Endothelial cell of umbilical vein (primary cell): Measurements from ENCODE around the gene GRM4. TPM values are rescaled to one million over a fixed set of nuclear protein-coding genes. Genes with fewer than 3 reads are reported as not detected.

Source experiments
- BruUV-seq: library from RNA; stranded (reverse); fragments of 400-500 nt; replicated peaks from 2 replicates; lab custom pipeline; 2021; lab: Mats Ljungman, UMichigan
- CTCF ChIA-PET: fragments of 300-600, 350-600 bp; sonication (Branson Sonifier 250); formaldehyde crosslinking; loops from one replicate; lab custom pipeline; 2021; ENCODE audit warnings: antibody characterized with exemption, inconsistent platforms; lab: Charles Lee
- POLR2A ChIA-PET: fragments of 300-600, 350-600 bp; sonication (Branson Sonifier 250); formaldehyde crosslinking; loops from one replicate; lab custom pipeline; 2021; ENCODE audit warnings: antibody characterized with exemption, inconsistent platforms; lab: Charles Lee
- DNase-seq: peaks from one replicate; pipeline ENCODE4 v3.0.0-alpha.2; 2011; ENCODE audit warnings: low read depth, low spot score
- FAIRE-seq: peaks from 2 replicates; lab custom pipeline; 2011; peaks lifted over from hg19 to GRCh38; lab: Jason Lieb, UNC
- H2AFZ ChIP-seq: 2 replicates; pipeline ENCODE4 v1.6.0; 2012; ENCODE audit warnings: low read depth, low read length, control low read depth, inconsistent platforms
- H3K27ac ChIP-seq: 2 replicates; pipeline ENCODE4 v1.5.1; 2011; ENCODE audit warnings: low read depth, mild to moderate bottlenecking, control low read depth, low read length, moderate library complexity; ENCODE audit not compliant: insufficient read depth
- H3K27me3 ChIP-seq, 2 experiments: 2 replicates each; pipeline versions ENCODE4 v1.6.0 to v1.6.1; 2011; ENCODE audit warnings: low read length in 2 of 2, mixed read lengths in 1 of 2; ENCODE audit not compliant: control insufficient read depth in 2 of 2, insufficient read depth in 2 of 2
- H3K36me3 ChIP-seq, 2 experiments: 2 replicates in 1 of 2; 3 replicates in 1 of 2; pipeline ENCODE4 v1.5.1; 2011; ENCODE audit warnings: low read length in 2 of 2, mild to moderate bottlenecking in 1 of 2, moderate library complexity in 1 of 2; ENCODE audit not compliant: control insufficient read depth in 2 of 2, insufficient read depth in 2 of 2; ENCODE audit errors: extremely low read depth in 1 of 2
- H3K4me1 ChIP-seq: 3 replicates; pipeline ENCODE4 v1.5.1; 2011; ENCODE audit warnings: mild to moderate bottlenecking, low read length; ENCODE audit not compliant: control insufficient read depth, insufficient read depth; ENCODE audit errors: extremely low read depth
- H3K4me2 ChIP-seq: 2 replicates; pipeline ENCODE4 v1.6.1; 2011; ENCODE audit warnings: low read length, control low read depth, mixed read lengths; ENCODE audit not compliant: insufficient read depth
- H3K4me3 ChIP-seq, 3 experiments: fragments of 200-600 bp in 1 of 3; sonication (generic), shearing (Covaris generic) in 1 of 3; replicated peaks in 1 of 3; 2 replicates each; pipeline ENCODE4 v1.5.1; 2011 to 2016; ENCODE audit warnings: control low read depth in 3 of 3, low read length in 3 of 3, mild to moderate bottlenecking in 2 of 3, inconsistent platforms in 1 of 3, low read depth in 1 of 3, moderate library complexity in 1 of 3; ENCODE audit not compliant: insufficient read depth in 1 of 3
- H3K79me2 ChIP-seq: 2 replicates; pipeline ENCODE4 v1.6.0; 2012; ENCODE audit warnings: low read length, inconsistent platforms; ENCODE audit not compliant: control insufficient read depth, insufficient read depth
- H3K9ac ChIP-seq: replicated peaks from 2 replicates; pipeline ENCODE3; 2011; ENCODE audit warnings: low read length, control low read depth; ENCODE audit not compliant: insufficient read depth; ENCODE audit errors: extremely low read depth
- H3K9me1 ChIP-seq: replicated peaks from 3 replicates; pipeline ENCODE4 v1.6.0; 2011; ENCODE audit warnings: mild to moderate bottlenecking, low read length; ENCODE audit not compliant: control insufficient read depth, insufficient read depth; ENCODE audit errors: extremely low read depth
- H3K9me3 ChIP-seq: replicated peaks from 2 replicates; pipeline ENCODE4 v1.5.1; 2012; ENCODE audit warnings: low read length, inconsistent platforms; ENCODE audit not compliant: control insufficient read depth, insufficient read depth
- H4K20me1 ChIP-seq: replicated peaks from 2 replicates; pipeline ENCODE3; 2011; ENCODE audit warnings: mild to moderate bottlenecking, low read length; ENCODE audit not compliant: control insufficient read depth, insufficient read depth; ENCODE audit errors: extremely low read depth
- EZH2 ChIP-seq: IDR thresholded peaks from 2 replicates; pipeline ENCODE4 v1.6.1; 2012; ENCODE audit warnings: borderline replicate concordance, low read depth, mild to moderate bottlenecking, moderate library complexity, low read length, inconsistent platforms; ENCODE audit not compliant: severe bottlenecking
- FOS ChIP-seq: IDR thresholded peaks from 2 replicates; pipeline ENCODE4 v1.6.1; 2011; ENCODE audit warnings: mild to moderate bottlenecking, low read length, moderate library complexity, borderline replicate concordance; ENCODE audit not compliant: insufficient read depth
- GATA2 ChIP-seq: IDR thresholded peaks from 2 replicates; pipeline ENCODE4 v1.7.0; 2011; ENCODE audit warnings: low read depth, mild to moderate bottlenecking, moderate library complexity, mixed read lengths, low read length; ENCODE audit not compliant: insufficient read length, insufficient read depth
- JUN ChIP-seq: IDR thresholded peaks from 2 replicates; pipeline ENCODE4 v1.6.1; 2011; ENCODE audit warnings: borderline replicate concordance, low read depth; ENCODE audit not compliant: insufficient read length, insufficient read depth
- MYC ChIP-seq: IDR thresholded peaks from one replicate; pipeline ENCODE4 v1.6.1; 2011; ENCODE audit warnings: mild to moderate bottlenecking, low read depth, low read length
- POLR2A ChIP-seq: IDR thresholded peaks from 2 replicates; pipeline ENCODE4 v1.6.1; 2012; ENCODE audit warnings: low read depth, mild to moderate bottlenecking, control low read depth, low read length
- POLR2AphosphoS5 ChIP-seq: IDR thresholded peaks from 2 replicates; pipeline ENCODE4 v1.6.1; 2012; ENCODE audit warnings: low read depth, mild to moderate bottlenecking, control low read depth, low read length, moderate library complexity; ENCODE audit not compliant: insufficient read depth
- dilution Hi-C: fragments of 300-500 bp; cut with MboI; formaldehyde crosslinking; loops from one replicate; pipeline ENCODE4 v1.15.0; 2019; ENCODE audit warnings: low sequenced_read_pairs; ENCODE audit not compliant: extremely low pct_ligation_motif_present
- intact Hi-C: fragments of 100-400 bp; cut with micrococcal nuclease; formaldehyde crosslinking; loops from one replicate; pipeline ENCODE4 v1.10.0; 2022
- polyA plus RNA-seq, 4 experiments: library from polyadenylated mRNA; depleted of rRNA in 3 of 4; stranded (reverse) in 3 of 4; unstranded in 1 of 4; fragments of >200 nt; gene quantifications; 2 replicates each; pipeline versions ENCODE4 v1.2.1 to v1.2.3, GENCODE V29; 2011 to 2012; ENCODE audit warnings: missing spikeins in 1 of 4
- total RNA-seq: library from RNA; stranded (reverse); gene quantifications from 2 replicates; pipeline ENCODE4 v1.2.3, GENCODE V29; 2021
- TF ChIP-seq, protein P1 (sequence below): IDR thresholded peaks from 2 replicates; pipeline ENCODE4 v1.6.1; 2011; ENCODE audit not compliant: insufficient read depth, insufficient read length
- TF ChIP-seq, protein P2 (sequence below), 2 donors: IDR thresholded peaks; 1 replicate in 1 of 2; 2 replicates in 1 of 2; pipeline ENCODE4 v1.5.1; 2011; ENCODE audit warnings: low read length in 2 of 2, mild to moderate bottlenecking in 2 of 2, moderate library complexity in 2 of 2, control low read depth in 1 of 2, inconsistent platforms in 1 of 2, low read depth in 1 of 2; ENCODE audit not compliant: insufficient read depth in 1 of 2; ENCODE audit errors: extremely low read depth in 1 of 2

GRM4 gene
- total and polyA plus RNA-seq, 2 donors (not counting 3 experiments of a cell fraction or from before 2014, with no cell fraction given) = 0.03 TPM; not detected in 1

DNA sequence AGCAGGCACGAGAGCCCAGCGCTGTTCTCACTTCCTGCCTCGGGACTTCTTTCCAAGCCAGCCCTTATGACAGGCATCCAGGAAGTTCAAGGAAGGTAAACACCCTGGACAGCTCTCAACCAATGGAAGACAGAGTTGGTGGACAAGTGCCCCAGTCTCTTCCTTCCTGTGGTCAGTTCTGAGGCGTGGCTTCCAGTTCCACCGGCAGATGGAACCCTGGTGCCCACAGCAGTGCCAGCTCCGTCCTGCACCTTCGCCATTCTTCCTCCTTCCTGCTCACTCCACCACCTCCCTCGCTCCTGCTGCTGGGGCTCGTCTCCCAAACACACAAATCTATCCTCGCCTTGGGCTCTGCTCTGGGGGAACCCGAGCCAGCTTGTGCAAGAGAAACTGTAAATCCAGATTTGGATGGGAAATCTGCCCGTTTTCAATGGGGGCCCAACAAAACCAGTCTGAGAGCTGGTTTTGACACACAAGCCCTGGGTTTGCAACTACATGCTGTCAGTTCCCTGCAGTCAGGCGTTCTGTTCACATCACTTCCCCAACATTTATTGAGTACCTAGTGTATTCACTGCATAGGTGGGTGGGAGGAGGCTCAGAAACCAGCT is 162.7 kb downstream of the GRM4 start:
- TF ChIP-seq JUN = no peak
- no peak for TF ChIP-seq MYC
- no peak for TF ChIP-seq POLR2AphosphoS5
- no peak for TF ChIP-seq POLR2A
- no peak for TF ChIP-seq FOS
- TF ChIP-seq, protein P1, sequence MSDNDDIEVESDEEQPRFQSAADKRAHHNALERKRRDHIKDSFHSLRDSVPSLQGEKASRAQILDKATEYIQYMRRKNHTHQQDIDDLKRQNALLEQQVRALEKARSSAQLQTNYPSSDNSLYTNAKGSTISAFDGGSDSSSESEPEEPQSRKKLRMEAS = no peak
- no peak for TF ChIP-seq EZH2
- TF ChIP-seq GATA2 = no peak
- TF ChIP-seq, protein P2, sequence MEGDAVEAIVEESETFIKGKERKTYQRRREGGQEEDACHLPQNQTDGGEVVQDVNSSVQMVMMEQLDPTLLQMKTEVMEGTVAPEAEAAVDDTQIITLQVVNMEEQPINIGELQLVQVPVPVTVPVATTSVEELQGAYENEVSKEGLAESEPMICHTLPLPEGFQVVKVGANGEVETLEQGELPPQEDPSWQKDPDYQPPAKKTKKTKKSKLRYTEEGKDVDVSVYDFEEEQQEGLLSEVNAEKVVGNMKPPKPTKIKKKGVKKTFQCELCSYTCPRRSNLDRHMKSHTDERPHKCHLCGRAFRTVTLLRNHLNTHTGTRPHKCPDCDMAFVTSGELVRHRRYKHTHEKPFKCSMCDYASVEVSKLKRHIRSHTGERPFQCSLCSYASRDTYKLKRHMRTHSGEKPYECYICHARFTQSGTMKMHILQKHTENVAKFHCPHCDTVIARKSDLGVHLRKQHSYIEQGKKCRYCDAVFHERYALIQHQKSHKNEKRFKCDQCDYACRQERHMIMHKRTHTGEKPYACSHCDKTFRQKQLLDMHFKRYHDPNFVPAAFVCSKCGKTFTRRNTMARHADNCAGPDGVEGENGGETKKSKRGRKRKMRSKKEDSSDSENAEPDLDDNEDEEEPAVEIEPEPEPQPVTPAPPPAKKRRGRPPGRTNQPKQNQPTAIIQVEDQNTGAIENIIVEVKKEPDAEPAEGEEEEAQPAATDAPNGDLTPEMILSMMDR (IDR thresholded peaks at IDR 0.05; ENCODE audit: extremely low read depth in 1 of 2, insufficient read depth in 1 of 2, low read depth in 1 of 2, low read length in 2 of 2) = no peak
- no peaks in the 10 kb centered on the region for H3K9me3 ChIP-seq
- no peak for FAIRE-seq
- H3K9me1 ChIP-seq = no peaks in the 10 kb centered on the region
- intact Hi-C loops (no loop called here), dilution Hi-C loops (no loop called here)
- CTCF ChIA-PET = interaction anchor here (0.5 kb wide), 1 partner anchor 14 kb away, joined by 3 read pairs; no protein-coding TSS in a partner anchor
- H3K4me3 ChIP-seq = no peak overlapping the region
- H3K27ac ChIP-seq = no peak overlapping the region
- H3K4me2 ChIP-seq = no peak overlapping the region
- no peak overlapping the region for H2AFZ ChIP-seq
- DNase-seq = no peak
- POLR2A ChIA-PET = interaction anchor here (0.6 kb wide), 1 partner anchor 224 kb away, joined by 4 read pairs; no protein-coding TSS in a partner anchor
- H4K20me1 ChIP-seq = no peaks in the 10 kb centered on the region
- H3K9ac ChIP-seq = no peak overlapping the region
- H3K27me3 ChIP-seq = peaks cover 0 to 4% of the 10 kb centered on the region in 2 experiments
- H3K36me3 ChIP-seq = no peaks in the 10 kb centered on the region
- no peaks in the 10 kb centered on the region for H3K4me1 ChIP-seq
- H3K79me2 ChIP-seq = no peaks in the 10 kb centered on the region
- no TSS peak for BruUV-seq
